OCI-LY3 (cell line): ENCODE measurements around the gene MRPL50.

Experiments used
- H2AFZ ChIP-seq: fragments of 200-600, 300-600 bp; shearing (Covaris generic); 2 replicates; pipeline ENCODE4 v1.6.0; 2014; ENCODE audit warnings: antibody characterized with exemption, low read depth, low read length
- H3K27ac ChIP-seq: fragments of 200-600, 300-600 bp; sonication (generic); 2 replicates; pipeline ENCODE4 v1.5.1; 2014; ENCODE audit warnings: mild to moderate bottlenecking, low read length, moderate library complexity, mixed read lengths
- H3K27me3 ChIP-seq: fragments of 200-600, 300-600 bp; sonication (generic); 2 replicates; pipeline ENCODE4 v1.6.1; 2014; ENCODE audit warnings: low read depth, low read length, mixed read lengths
- H3K36me3 ChIP-seq: fragments of 200-600, 300-600 bp; sonication (generic); replicated peaks from 2 replicates; pipeline ENCODE3; 2014; ENCODE audit warnings: low read depth, low read length, mixed read lengths
- H3K4me1 ChIP-seq: fragments of 300-600, 200-600 bp; sonication (generic); 2 replicates; pipeline ENCODE4 v1.6.1; 2014; ENCODE audit warnings: low read length, mixed read lengths
- H3K4me2 ChIP-seq: fragments of 200-600, 300-600 bp; sonication (generic); 2 replicates; pipeline ENCODE4 v1.6.1; 2014; ENCODE audit warnings: low read length, mixed read lengths
- H3K4me3 ChIP-seq: fragments of 300-600, 200-600 bp; sonication (generic); 2 replicates; pipeline ENCODE4 v1.5.1; 2014; ENCODE audit warnings: antibody characterized with exemption, mild to moderate bottlenecking, low read length, moderate library complexity
- H3K79me2 ChIP-seq: fragments of 300-600, 200-600 bp; shearing (Covaris generic); 2 replicates; pipeline ENCODE4 v1.6.1; 2014; ENCODE audit warnings: mild to moderate bottlenecking, low read length, mixed read lengths
- H3K9ac ChIP-seq: fragments of 300-600, 200-600 bp; shearing (Covaris generic); 2 replicates; pipeline ENCODE4 v1.6.0; 2014; ENCODE audit warnings: mild to moderate bottlenecking, low read length, moderate library complexity
- H3K9me3 ChIP-seq: fragments of 200-600, 300-600 bp; shearing (Covaris generic); 2 replicates; pipeline ENCODE4 v1.6.1; 2014; ENCODE audit warnings: low read length, mixed read lengths; ENCODE audit not compliant: insufficient read depth
- H4K20me1 ChIP-seq: fragments of 200-600, 300-600 bp; sonication (generic); 2 replicates; pipeline ENCODE4 v1.6.1; 2016; ENCODE audit warnings: low read length, mixed read lengths; ENCODE audit not compliant: insufficient read depth
- EZH2phosphoT487 ChIP-seq: fragments of 200-600 bp; shearing (Covaris generic); IDR thresholded peaks from 2 replicates; pipeline ENCODE4 v1.6.1; 2018; ENCODE audit warnings: antibody characterized with exemption, mixed run types, low read depth
- TF ChIP-seq, protein P1 (sequence below): fragments of 200-600, 300-600 bp; sonication (generic); IDR thresholded peaks from 2 replicates; pipeline ENCODE4 v1.5.1; 2014; ENCODE audit warnings: antibody characterized with exemption, low read length, low read depth

MRPL50 gene

DNA sequence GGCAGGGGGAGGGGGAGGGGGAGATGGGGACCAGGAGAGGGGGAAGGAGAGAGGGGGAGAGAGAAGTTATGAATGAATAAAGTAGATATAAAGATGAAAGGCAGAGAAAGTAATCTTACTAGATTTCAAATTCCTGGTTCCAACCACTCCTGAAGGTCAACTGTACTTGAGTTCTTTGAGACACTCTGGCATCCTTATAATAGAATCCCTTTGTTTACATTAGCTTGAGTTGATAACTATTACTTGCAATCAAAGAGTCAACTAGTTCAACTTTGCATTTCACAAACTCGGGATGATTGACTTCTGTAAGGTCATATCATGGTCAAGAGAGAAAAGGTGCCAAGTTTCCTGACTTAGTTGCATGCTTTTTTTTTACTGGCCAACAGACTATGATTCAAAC lies 55.8 kb downstream of the MRPL50 start:
- no peak overlapping the region for H3K4me3 ChIP-seq
- no peak overlapping the region for H2AFZ ChIP-seq
- H3K36me3 ChIP-seq: no peaks in the 10 kb centered on the region
- no peaks in the 10 kb centered on the region for H3K9me3 ChIP-seq
- H3K79me2 ChIP-seq: no peaks in the 10 kb centered on the region
- H3K4me2 ChIP-seq: no peak overlapping the region
- H3K27me3 ChIP-seq: peaks cover 20% of the 10 kb centered on the region; the same call in 1 of the 2 replicates
- no peaks in the 10 kb centered on the region for H4K20me1 ChIP-seq
- H3K4me1 ChIP-seq: no peaks in the 10 kb centered on the region
- H3K27ac ChIP-seq: no peak overlapping the region
- no peak for TF ChIP-seq EZH2phosphoT487
- TF ChIP-seq, protein P1, sequence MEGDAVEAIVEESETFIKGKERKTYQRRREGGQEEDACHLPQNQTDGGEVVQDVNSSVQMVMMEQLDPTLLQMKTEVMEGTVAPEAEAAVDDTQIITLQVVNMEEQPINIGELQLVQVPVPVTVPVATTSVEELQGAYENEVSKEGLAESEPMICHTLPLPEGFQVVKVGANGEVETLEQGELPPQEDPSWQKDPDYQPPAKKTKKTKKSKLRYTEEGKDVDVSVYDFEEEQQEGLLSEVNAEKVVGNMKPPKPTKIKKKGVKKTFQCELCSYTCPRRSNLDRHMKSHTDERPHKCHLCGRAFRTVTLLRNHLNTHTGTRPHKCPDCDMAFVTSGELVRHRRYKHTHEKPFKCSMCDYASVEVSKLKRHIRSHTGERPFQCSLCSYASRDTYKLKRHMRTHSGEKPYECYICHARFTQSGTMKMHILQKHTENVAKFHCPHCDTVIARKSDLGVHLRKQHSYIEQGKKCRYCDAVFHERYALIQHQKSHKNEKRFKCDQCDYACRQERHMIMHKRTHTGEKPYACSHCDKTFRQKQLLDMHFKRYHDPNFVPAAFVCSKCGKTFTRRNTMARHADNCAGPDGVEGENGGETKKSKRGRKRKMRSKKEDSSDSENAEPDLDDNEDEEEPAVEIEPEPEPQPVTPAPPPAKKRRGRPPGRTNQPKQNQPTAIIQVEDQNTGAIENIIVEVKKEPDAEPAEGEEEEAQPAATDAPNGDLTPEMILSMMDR: no peak
- no peak overlapping the region for H3K9ac ChIP-seq

DNA sequence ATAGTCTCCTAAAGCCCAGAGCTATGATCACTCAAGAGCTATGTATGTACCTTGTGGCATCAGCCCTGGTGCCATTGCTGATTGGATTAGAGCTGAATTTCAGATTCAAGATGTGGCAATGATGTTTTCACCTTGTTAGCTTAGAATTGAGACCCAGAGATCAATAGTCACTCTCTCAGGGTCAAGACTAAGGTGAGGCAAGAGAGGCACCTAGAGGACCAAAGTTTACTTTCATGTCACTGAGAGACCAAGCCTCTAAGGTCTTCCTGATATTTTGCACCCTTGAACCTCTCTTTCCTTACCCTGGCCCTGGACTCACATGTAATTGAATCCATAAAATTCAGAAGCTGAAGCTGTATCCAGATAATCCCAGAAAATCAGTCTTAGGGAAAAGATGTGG lies 56.5 kb downstream of the MRPL50 start:
- Histone ChIP-seq H3K4me2 (no peak overlapping the region), H3K9ac (no peak overlapping the region), H3K9me3 (no peaks in the 10 kb centered on the region), H3K4me3 (no peak overlapping the region), H2AFZ (no peak overlapping the region), H3K4me1 (no peaks in the 10 kb centered on the region), H3K27me3 (peaks cover 19% of the 10 kb centered on the region; the same call in 1 of the 2 replicates), H4K20me1 (no peaks in the 10 kb centered on the region), H3K79me2 (no peaks in the 10 kb centered on the region), H3K36me3 (no peaks in the 10 kb centered on the region), H3K27ac (no peak overlapping the region)
- TF ChIP-seq EZH2phosphoT487: no peak
- TF ChIP-seq, protein P1: no peak
